HUES6 (cell line): ENCODE data around the gene SLAMF9.

ENCODE experiments used
- H3K27ac ChIP-seq: 2 replicates; pipeline ENCODE4 v1.7.0; 2013; ENCODE audit warnings: low read depth, mild to moderate bottlenecking, low read length, inconsistent platforms
- H3K27me3 ChIP-seq: 2 replicates; pipeline ENCODE4 v1.6.1; 2013; ENCODE audit warnings: low read length; ENCODE audit not compliant: control insufficient read depth, insufficient read depth
- H3K36me3 ChIP-seq: 2 replicates; pipeline ENCODE4 v1.6.1; 2013; ENCODE audit warnings: low read length; ENCODE audit not compliant: control insufficient read depth, insufficient read depth
- H3K4me1 ChIP-seq: 2 replicates; pipeline ENCODE4 v1.6.1; 2013; ENCODE audit warnings: low read length; ENCODE audit not compliant: control insufficient read depth, insufficient read depth
- H3K4me3 ChIP-seq: 2 replicates; pipeline ENCODE4 v1.5.1; 2013; ENCODE audit warnings: low read depth, low read length
- H3K9ac ChIP-seq: one replicate; pipeline ENCODE4 v1.6.1; 2013; ENCODE audit warnings: mild to moderate bottlenecking, low read length
- H3K9me3 ChIP-seq: 2 replicates; pipeline ENCODE4 v1.6.1; 2013; ENCODE audit warnings: low read depth, low read length; ENCODE audit not compliant: control insufficient read depth, insufficient read depth

Gene SLAMF9

DNA sequence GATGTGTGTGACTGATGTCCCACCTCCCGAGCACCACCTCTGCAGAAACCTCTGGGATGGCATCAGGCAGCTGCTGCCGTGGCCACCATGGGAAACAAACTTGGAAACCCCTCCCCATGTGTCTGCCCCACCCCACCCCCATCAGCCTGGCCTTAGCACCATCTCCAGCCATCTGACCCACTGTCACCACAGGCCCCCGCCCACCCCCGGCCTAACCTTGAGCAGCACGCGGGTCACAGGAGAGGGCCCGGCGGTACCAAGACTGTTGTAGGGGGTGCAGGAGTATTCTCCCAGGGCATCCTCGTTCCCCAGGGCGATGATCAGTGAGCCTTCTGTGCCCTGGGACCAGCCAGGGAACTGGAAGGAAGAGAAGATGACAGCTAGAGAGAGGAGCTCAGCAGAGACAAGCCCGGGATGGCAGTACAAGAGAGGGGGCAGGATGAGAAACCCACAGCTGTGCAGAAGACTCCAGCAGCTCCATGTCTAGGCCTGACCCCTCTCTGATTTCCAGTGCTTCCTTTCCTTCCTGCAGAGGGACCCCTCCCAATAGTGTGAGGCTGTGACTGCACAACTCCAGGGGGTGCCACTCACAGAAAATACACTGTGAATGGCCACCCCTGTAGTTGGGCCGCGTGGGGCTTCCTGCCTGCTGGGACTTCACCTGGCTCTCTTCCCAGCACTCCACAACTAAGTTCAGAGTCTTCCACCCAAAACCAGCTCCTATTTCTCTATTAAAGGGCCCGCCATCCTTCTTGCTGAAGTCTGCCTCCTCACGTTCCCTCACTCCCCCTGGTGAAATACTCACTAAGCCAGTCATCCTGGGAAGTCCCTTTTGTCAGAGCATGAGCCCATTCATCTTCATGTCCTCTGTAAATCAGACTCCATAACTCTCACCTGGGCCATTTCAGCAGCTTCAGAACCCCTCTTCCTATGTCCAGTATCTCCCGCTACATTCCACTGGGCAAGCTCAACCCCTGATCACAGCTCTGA lies 21.4 kb downstream of the SLAMF9 start:
- no peaks in the 10 kb centered on the region for H3K9me3 ChIP-seq
- no peaks in the 10 kb centered on the region for H3K27me3 ChIP-seq
- H3K9ac ChIP-seq: no peak overlapping the region
- peaks cover 30% of the 10 kb centered on the region for H3K4me1 ChIP-seq
- H3K4me3 ChIP-seq: no peak overlapping the region
- peaks cover 8% of the 10 kb centered on the region for H3K36me3 ChIP-seq
- H3K27ac ChIP-seq: no peak overlapping the region

DNA sequence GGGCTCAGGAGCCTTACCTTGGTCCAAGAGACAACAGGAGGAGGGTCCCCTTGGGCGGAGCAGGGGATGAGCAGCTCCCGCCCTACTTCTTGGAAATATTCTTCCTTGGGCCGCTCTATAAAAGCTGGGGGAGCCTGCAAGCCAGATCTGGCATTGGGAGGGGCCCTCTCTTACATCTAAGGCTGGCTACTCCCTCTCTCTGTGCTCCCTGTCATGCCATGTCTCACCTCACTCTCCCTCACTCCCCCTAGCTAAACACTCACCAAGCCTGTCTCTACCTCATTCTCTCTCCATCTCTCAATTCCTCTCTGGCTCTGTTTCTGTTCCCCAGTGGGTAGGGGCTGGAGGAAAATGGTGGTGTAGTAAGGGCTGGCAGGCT lies 22.3 kb downstream of the SLAMF9 start:
- H3K27me3 ChIP-seq: no peaks in the 10 kb centered on the region
- H3K4me3 ChIP-seq: no peak overlapping the region
- H3K9me3 ChIP-seq: no peaks in the 10 kb centered on the region
- H3K27ac ChIP-seq: no peak overlapping the region
- peaks cover 12% of the 10 kb centered on the region for H3K36me3 ChIP-seq
- no peak overlapping the region for H3K9ac ChIP-seq
- peaks cover 22% of the 10 kb centered on the region for H3K4me1 ChIP-seq

DNA sequence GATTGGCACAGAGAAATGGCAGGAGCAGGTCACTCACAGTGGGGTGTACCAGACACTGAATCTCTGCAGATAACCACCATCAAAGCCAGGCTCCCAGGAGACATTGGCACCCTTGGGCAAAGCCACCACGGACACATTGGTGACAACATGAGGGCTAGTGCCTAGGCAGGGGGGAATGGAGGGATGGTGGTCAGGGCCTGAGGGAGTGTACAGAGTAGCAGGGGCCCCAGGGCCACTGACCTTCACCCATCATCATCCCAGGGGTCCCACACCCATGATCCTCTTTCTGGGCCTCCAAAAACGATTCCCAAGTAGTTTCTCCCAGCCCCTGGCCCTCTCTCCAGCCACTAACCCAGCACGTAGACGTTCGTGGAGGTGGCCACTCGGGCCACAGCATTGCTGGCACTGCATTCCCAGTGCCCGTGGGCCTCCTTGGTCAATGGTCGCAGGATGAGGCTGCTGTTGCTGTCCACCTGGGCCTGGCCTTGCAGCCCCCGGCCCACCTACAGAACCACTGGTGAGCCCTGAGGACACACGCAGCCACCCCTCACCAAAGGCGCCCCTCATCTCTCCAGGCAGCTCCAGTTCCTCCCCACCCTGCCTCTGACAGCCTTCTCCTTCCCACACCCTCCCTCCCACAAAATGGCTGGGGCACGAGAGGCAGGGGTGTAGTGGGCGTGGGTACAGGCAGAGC lies 22.8 kb downstream of the SLAMF9 start:
- Histone ChIP-seq H3K9me3 (no peaks in the 10 kb centered on the region), H3K27me3 (no peaks in the 10 kb centered on the region), H3K36me3 (peaks cover 12% of the 10 kb centered on the region), H3K4me3 (no peak overlapping the region), H3K4me1 (peaks cover 18% of the 10 kb centered on the region), H3K27ac (no peak overlapping the region), H3K9ac (no peak overlapping the region)

DNA sequence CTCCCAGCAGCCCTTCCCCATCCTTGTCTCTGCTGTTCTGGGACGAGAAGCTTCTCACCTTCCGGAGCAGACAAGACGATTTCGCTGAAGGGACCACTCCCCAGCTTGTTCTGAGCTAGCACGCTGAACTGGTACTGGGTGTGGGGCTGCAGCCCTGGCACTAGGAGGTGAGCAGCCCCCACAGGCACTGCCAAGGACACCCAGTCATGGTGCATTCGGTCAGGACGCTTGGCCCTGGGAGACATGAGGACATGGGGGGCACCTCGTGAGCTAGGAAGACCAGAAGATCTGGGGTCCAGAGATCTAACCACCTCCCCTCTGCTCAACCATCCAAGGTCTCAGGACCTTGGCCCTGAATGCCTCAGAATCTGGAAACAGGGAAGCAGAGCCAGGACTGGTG lies 23.4 kb downstream of the SLAMF9 start:
- Histone ChIP-seq H3K27ac (no peak overlapping the region), H3K27me3 (no peaks in the 10 kb centered on the region), H3K9me3 (no peaks in the 10 kb centered on the region), H3K9ac (no peak overlapping the region), H3K4me1 (peaks cover 19% of the 10 kb centered on the region), H3K36me3 (peaks cover 12% of the 10 kb centered on the region), H3K4me3 (no peak overlapping the region)

DNA sequence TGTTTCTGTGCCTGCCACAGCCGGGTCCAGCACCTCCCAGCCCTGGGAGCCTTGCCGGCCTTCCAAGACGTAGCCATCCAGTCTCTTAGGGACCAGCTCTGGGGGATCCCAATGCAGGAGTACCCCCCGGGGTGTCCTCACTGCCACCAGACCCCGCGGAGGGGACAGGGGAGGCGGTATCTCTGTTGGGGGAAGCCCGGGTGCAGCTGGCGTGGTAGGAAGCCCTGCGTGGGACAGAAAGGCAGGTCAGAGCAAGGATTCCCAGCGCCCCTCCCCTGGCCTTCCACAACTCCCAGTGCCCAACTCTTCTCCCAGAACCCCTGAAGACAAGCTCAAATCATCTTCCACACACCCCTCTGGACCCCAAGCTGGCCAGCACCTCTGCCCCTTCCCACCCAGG lies 23.8 kb downstream of the SLAMF9 start:
- H3K36me3 ChIP-seq: peaks cover 12% of the 10 kb centered on the region
- no peak overlapping the region for H3K27ac ChIP-seq
- no peak overlapping the region for H3K4me3 ChIP-seq

DNA sequence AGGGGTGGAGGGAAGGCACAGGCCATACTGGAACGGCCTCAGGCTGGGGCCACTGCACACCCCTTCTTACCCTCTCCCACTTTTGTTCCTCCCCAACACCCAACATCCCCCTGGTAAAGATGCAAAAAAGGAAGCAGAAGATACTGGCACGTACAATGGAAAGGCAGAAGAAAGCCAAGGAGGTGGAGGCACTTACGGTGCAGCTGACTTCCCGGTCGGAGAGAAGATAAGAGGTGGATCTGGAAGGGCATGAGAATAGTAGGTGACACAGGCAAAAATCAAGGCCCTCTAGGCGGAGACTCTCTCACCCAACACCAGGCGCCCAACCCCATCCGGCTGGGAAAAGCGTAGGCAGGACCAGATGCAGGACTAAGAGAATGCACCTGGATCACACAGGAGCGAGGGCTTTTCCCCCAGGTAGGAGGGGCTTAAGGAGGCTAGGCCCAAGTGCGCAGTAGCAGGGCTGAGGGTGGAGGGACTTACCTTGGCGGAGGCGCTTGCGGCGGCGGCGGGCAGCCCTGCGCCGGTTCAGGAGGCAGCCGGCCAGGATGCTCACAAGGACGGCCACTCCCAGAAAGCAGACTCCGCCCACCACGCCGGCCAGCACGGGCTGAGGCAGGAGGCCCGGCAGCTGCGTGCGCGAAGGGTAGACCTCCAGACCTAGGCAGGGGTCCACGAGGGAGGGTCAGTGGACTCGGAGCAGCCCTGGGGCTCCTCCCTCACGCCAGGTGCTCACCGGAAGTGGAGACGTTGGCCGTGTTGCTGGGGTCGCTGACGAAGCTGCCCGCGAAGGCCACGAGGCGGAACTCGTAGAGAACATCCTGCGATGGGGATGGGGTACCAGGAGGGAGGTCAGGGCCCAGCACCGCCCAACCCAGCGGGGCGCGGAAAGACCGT lies 24.6 kb downstream of the SLAMF9 start:
- H3K9ac ChIP-seq: peak overlapping the region; percentile 44
- H3K27me3 ChIP-seq: no peaks in the 10 kb centered on the region
- peaks cover 7% of the 10 kb centered on the region; the same call in 1 of the 2 replicates for H3K36me3 ChIP-seq
- H3K4me1 ChIP-seq: peaks cover 20% of the 10 kb centered on the region
- H3K9me3 ChIP-seq: no peaks in the 10 kb centered on the region
- no peak overlapping the region; the same call in 1 of the 2 replicates for H3K27ac ChIP-seq
- H3K4me3 ChIP-seq: peak overlapping the region; percentile 51

More for the DNA sequence above, 23.8 kb downstream of the SLAMF9 start:
- Histone ChIP-seq H3K27me3 (no peaks in the 10 kb centered on the region), H3K4me1 (peaks cover 20% of the 10 kb centered on the region), H3K9ac (no peak overlapping the region), H3K9me3 (no peaks in the 10 kb centered on the region)

DNA sequence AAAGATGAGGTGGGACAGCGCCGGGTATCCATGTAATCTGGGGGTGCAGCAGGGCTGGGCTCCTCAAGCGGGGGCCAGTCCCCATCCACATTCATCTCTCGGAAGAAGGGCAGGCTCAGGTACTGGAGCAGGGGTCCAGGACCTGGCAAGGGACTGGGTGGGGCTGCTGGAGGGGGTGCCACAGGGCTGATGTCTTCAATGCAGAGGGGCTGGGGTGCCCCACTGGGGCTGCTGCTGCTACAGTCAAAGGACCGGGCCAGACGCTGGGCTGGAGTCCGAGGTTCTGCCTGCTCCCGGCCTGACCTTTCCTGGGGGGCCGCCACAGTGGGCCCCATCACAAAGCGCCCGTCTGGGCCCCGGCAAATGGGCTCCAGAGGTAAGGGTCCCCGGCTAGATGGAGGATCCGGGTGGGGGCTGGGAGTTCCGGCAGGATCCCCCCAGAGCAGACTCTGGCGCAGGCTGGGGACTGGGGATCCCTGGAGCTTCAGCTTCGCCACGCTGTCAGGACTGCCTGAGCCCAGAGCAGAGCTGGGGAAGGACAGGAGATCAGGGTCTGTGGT lies 25.5 kb downstream of the SLAMF9 start:
- H3K36me3 ChIP-seq: peaks cover 7% of the 10 kb centered on the region; the same call in 1 of the 2 replicates

DNA sequence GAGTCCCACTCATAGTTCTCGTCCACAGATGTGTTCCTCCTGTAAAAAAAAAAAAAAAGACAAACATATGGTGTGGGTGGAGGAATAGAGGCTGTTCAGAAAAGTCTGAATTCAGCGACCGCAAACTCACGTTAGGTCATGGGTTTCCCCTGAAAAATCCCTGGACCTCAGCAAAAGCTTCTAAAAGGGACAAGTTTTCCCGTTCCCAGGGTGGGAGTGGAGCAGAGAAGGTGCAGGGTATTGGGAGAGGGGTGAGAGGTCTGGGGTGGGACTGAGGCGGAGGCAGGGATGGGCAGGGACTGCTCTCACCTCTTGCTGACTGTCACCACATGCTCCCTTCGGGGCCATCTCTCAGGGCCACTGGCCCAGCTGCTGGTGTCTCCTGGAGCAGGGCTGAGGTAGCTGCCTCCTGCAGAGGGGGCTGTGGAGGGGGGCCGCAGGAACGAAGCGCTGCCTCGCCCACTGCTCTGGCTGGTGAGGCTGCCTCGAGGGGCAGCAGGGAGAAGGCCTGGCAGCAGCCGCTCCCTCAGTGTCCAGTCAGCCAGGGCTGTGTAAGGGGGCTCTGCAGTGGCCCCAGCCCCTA lies 26.1 kb downstream of the SLAMF9 start:
- Histone ChIP-seq H3K27me3 (no peaks in the 10 kb centered on the region), H3K9me3 (no peaks in the 10 kb centered on the region), H3K4me1 (peaks cover 30% of the 10 kb centered on the region), H3K27ac (no peak overlapping the region), H3K36me3 (peaks cover 7% of the 10 kb centered on the region; the same call in 1 of the 2 replicates), H3K4me3 (no peak overlapping the region), H3K9ac (no peak overlapping the region)

More for the DNA sequence above, 25.5 kb downstream of the SLAMF9 start:
- peaks cover 24% of the 10 kb centered on the region for H3K4me1 ChIP-seq
- peak overlapping the region; percentile 51; the same call in 1 of the 2 replicates for H3K4me3 ChIP-seq
- no peaks in the 10 kb centered on the region for H3K27me3 ChIP-seq
- H3K27ac ChIP-seq: no peak overlapping the region; the same call in 1 of the 2 replicates
- peak overlapping the region; percentile 44 for H3K9ac ChIP-seq
- no peaks in the 10 kb centered on the region for H3K9me3 ChIP-seq

DNA sequence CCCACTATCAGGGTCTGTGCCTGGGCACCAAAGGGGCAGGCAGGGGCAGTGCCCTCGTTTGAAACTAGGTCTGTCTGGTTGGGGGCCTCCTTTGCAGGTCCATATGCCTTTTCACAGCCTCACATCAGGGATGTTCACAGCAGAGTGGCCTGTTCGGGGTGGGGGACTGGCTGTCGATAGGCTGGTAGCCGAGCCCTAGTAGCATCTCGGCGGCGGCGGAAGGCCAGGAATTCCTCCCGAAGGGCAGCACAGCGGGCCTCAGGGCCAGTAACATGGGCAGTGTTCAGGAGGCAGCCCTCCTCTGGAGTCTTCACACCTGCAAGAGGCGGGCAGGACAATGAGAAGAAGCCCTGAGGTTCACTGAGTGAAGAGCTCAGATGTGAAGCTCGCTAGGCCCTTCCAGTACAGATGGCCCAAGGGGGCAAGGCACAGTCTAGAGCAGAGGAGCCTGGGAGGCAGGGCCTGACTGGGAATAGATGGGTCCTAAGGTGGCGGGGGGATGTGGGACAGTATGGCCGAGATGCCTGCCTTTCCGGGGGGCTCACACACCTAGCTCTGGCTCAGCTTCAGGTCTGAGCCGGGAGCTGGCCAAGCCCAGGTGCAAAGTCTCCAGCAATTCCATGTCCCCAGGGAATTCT lies 26.7 kb downstream of the SLAMF9 start:
- Histone ChIP-seq H3K36me3 (peaks cover 7% of the 10 kb centered on the region; the same call in 1 of the 2 replicates), H3K4me3 (no peak overlapping the region), H3K9ac (no peak overlapping the region), H3K9me3 (no peaks in the 10 kb centered on the region), H3K27me3 (no peaks in the 10 kb centered on the region), H3K27ac (no peak overlapping the region), H3K4me1 (peaks cover 36% of the 10 kb centered on the region)

DNA sequence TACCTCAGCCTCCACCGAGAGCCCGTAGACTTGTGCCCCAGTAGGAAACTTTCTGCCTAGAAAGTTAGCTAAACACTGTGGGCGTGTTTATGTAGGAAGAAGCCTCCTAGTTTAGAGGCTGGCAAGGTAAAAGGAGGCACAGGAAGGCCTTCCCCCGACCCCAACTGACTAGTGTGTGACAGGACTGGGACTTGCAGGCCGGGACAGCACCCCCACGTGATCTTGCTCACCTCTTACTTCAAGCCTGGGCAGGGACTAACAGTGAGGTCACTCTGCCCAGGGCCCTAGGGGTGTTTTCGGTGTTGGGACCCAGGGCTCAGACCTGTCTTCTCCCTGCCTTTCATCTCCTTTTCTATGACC lies 28.3 kb downstream of the SLAMF9 start:
- no peak overlapping the region for H3K27ac ChIP-seq
- H3K9me3 ChIP-seq: no peaks in the 10 kb centered on the region
- no peaks in the 10 kb centered on the region for H3K27me3 ChIP-seq
- peaks cover 9% of the 10 kb centered on the region for H3K36me3 ChIP-seq
- peak overlapping the region; percentile 88 for H3K4me3 ChIP-seq
- H3K9ac ChIP-seq: peak overlapping the region; percentile 95
- H3K4me1 ChIP-seq: peaks cover 48% of the 10 kb centered on the region
